HG03432 (cell line): ENCODE measurements around the gene PIK3C2B.

Experiments used
- ATAC-seq: cut with Tn5 transposase; IDR thresholded peaks from one replicate; pipeline ENCODE4 v1.9.1; 2021; ENCODE audit warnings: mild to moderate bottlenecking, moderate library complexity; ENCODE audit not compliant: unreplicated experiment

Gene PIK3C2B

DNA sequence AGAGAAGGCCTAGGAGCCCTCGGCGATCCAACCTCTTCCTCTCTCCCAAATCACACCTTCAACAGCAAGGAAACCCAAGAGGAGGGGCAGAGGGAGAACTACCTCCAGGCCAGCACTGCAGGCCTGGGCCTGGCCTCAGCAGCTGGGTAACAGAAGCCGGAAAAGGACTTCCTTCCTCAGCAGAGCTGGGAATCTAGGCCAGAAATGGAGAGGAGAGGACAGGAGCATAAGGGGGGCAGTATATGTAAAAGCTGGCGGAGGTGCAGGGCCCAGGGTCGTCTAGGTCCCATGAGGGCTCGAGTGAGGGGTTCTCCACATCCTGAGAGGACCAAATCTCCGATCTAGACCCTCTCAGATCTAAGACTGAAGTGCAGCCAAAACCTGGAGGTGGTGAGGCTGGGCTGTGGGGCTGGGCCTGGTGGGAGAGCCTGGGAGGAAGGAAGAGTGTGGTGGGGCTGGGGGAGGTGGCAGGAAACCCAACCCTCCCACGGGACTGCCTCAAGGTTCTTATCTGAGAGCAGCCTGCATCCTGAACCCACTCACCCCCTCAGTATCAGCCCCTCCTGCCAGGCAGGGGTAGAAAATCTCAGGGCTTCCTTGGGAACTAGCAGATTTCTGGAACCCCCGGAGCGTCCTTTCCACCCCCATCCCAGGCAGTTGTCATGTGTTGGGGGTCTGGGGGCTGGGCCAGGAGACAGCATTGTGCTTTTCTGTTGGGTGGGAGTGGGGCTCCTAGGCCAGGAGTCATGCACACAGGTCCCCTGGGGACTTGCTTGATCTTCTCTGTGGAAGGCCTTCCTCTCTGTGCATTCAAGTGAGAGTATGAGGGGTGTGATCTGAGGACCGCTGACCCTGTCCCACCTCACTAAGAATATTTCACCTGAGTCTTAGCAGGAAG lies 33.0 kb downstream of the PIK3C2B start:
- peak; percentile 54 for ATAC-seq

DNA sequence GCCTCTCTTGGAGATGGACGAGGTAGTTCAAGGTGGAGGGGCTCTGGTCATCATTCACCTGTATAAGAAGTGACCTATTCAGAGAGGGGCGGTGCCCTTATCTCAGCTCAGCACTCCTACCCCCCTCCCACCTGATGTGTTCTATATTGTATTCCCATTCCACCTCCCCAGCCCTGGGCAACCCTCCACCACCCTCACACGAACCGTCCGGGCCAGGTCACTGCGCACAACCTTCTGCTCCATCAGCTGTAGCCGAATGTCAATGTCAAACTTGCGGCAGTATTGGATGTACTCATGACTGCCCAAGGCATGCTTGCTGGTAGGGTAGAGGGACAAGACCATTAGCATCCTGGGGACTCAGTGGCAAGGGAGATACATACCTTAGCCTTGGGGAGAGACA lies 34.3 kb downstream of the PIK3C2B start:
- ATAC-seq: no peak

DNA sequence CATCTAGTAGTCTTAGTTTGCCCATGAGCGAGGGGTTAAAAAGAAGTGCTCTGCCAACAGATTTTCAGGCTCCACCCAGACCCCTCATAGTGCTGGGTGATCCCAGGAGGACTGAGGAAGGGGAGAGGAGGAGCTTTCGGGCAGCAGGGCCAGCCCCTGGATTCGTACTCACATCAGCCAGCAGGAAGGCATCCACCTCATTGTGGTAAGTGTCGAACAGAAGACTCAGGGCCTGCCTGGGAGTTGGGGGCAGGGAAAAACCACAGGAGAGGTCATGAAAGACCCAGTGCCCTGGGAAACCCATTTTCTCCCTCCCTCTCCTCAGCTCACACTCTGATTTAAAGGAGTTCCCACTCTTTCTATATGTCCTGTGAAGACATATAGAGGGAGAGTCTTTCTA lies 34.9 kb downstream of the PIK3C2B start:
- ATAC-seq: no peak

DNA sequence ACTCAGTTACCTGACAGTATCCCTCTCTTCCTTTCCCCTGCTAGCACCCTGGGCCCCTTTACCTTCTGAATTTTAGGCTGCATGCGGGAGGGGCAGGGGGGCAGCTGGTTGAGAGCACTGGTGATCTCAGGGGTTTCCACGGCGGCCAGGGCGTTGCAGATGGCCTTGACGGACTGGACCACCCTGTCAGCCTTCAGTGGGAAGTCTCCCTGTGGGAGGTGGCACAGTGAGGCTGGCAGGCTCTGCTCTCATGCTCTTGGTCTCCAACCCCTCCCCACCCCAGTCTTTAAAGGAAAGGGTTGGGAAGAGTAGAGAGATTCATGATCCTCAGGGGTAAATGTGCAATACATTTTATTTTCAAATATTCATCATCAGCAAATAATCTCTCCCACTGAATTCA lies 36.9 kb downstream of the PIK3C2B start:
- ATAC-seq: no peak

DNA sequence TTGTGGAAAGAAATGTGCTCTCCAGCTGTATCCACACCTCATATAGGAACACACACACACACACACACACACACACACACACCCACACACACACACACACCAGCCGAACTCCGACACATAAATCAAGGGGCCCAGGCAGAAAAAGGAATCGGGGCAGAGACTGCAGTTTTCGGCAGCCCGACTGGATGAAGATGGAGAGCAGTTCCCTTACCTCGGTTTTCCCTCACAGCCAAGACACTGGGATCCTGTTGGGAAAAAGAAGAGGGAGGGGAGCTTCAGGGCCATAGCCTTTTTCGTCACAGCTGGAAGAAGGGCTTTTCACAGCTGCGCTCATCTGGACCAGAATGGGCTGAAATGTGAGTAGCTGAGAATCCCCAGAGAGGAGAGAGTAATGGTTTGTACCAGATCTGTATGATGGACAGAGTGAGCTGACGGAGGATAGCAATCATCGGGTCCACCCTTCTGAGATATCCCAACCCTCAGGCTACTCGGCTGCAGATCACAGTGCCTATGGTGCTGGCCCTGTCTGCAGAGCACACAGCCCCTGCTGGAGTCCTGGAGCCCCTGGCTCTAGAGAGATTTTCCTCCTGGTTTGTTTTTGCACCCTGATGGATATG lies 37.7 kb downstream of the PIK3C2B start:
- no peak for ATAC-seq

DNA sequence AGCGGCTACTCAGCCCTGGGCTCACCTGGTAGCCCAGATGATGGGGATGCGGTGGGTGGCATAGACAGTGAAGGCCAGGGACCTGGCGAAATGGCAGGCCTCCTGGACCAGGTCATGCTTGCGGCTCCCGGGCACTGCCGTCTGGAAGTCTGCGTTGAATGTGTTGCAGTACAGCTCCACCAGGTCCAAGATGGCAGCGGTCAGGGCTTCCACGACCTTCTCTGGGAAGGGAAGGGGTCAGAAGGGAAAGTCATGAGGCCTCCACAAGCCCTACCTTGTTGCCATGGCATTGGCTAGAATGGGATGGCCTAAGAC lies 38.8 kb downstream of the PIK3C2B start:
- ATAC-seq: no peak

DNA sequence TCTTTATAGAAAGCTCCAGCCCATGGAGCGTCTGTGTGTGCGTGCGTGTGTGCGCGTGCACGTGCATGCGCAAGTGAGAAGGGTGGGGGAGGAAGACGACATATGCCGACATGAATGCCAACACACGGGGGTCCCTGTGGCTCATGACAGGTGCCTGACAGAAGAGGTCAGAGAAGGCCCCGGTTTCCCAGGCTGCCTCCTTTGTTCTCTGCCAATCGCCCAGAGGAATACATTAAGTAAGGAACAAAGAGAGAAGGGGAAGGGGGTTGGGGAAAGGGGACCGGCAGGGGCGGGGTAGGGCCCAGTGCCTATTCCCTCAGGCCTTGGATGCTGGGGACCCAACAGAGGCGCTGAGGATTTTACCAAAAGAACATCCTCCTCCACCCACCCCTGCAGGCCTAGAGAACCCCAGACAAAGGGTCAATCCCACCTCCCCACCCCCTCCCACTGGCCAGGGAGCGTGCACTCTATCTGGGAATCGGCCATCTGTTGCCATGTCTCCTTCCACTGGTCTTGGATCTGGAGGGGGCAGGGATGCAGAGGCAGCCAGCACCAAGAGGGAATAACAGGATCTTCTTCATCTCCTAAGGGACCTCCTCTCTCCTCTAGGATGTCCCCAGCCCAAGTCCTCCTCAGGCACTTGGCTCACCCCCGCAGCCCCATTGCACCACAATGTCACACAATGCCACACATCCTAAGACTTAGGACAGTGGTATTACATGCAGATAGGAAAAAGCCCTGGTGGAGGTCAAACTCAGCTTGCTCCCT lies 39.4 kb downstream of the PIK3C2B start:
- no peak for ATAC-seq

DNA sequence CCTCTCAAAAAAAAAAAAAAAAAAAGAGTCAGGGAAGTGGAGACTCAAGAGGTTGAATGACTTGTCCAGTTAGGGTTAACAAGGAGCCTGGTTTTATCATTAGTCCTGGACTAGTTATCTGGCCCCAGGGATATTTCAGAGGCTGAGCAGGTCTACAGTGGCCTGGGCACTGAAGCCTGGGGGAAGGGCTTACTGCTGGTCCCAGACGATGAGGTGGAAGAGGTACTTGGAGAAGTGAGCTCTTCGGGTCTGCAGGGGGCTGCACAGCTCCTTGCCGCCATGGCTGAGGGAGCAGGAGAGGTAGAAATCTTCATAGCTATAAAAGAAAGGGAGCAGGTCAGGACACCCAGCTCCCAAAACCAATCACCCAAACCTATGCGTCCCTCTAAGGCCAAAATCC lies 40.1 kb downstream of the PIK3C2B start:
- no peak for ATAC-seq

DNA sequence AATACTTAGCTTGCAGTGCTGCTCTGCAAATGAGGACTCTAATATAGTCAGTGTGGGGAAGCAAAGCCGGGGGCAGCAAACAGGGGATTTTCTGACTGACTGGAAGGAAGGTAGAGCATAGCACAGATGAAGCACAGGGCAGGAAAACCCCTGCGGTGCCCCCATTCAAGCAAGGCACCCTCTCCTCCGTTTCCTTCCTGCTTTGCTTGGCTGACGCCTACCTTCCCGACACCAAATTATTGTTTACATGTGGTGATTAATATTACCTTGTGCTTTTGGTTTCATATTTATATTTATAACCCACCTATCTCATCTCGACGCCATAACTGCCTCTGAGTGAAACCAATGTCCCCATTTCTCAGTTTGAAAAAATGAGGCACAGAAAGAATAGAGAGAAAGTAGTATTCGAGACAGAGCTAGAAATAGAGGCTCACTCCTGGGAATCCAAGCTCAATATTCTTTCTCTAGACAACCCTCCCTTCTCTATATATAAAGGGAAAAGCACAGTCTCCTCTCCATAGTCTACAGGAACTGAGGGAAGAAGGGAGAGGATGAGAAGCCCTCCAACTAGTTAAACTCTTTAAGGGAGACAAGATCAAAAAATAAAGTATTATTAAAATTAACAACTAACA lies 41.3 kb downstream of the PIK3C2B start:
- ATAC-seq: peak; percentile 83

DNA sequence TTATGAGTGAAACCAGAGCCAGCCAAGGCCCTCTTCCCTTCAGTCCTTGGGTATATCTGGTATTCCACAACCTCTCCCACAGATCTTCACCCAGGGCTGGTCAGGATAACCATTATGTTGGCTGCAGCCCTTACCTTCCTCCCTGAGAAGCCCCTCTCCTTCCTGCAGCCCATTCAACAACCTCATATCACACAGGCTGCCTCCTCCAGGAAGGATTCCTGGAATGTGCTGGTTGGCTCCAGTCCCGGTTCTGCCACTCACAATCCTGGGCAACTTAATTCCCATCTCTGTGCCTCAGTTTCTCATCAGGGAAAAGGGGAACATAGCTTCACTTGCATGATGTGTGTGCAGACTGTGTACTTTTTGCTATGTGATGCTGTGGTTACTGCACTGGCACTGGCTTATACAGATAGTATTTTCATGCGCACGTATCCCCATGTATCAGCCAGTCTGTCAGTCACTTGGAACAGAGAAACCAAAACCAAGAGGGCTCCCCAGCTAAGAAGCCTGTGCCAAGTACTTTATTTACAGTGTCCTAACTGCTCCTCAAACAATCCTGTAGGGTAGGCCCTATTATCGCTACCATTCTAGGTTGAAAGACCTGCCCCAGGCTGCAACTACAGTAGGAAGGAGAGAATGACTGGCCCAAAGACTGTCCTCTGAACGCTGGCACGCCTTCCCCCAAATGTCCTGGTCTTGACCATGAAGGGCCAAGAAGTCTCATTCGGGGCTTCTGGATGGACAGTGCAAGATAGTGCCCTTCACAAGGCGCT lies 43.1 kb downstream of the PIK3C2B start:
- no peak for ATAC-seq

DNA sequence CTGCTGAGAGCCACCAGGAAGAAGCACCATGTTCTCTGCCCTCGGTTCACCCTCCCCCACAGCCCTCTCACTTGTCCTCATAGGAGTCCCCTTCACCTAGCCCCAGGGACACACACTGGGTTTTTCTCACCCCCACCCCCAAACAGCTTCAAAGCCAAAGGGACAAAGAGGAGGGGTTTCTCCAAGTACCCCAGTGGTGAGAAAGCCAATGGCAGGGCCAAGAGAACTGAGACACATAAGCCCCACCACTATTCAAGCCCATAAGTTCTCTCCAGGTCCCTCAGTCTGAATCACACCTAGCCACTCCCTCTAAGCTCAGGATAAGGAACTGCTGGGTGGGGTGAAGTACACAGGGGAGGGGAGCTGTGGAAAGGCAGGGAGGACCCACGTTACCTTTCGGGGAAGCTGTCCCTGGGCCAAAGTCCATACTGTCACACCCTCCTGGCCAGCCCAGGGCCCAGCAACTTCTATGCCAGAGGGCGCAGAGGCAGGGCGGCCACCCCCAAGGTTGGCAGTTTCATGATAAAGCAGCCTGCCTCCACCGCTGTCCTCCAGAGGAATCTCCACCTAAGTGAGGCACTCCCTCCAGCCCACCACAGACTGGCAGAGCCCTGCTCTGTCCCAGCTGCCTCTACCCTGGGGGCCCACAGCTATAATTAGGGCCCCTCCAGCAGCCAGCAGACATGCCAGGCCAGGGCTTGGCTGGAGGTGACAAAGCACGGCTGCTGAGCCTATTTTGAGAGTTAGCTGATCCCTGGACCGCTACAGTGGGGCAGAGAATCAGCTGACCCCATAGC lies 43.9 kb downstream of the PIK3C2B start:
- ATAC-seq: no peak

DNA sequence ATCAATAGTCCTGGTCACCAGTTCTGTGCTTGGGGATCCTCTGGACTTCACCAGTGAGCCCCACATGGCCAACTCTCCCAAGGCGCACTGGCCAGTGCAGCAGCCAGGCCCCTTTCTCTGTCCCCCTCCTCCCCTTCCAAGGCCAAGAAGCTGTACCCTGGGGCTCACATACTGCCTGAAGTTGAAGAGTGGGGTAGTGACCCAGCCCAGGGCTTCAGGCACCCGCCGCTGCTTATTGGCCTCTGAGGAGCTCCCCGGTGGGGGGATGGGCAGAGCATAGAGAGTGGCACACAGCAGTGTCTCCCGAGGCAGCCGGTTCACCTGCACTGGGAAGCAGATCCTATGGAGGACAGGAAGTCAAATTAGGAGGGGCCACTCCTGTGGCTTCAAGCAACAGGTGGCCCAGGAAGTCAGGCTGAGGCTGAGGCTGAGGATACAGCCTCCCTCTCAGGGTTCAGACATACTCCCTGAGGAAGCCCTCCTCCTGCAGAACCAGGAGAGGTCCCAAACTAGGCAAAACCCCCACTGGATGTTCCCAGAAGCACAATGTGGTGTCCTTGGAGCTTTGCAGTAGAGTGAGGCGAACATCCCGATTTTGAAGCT lies 44.8 kb downstream of the PIK3C2B start:
- no peak for ATAC-seq

DNA sequence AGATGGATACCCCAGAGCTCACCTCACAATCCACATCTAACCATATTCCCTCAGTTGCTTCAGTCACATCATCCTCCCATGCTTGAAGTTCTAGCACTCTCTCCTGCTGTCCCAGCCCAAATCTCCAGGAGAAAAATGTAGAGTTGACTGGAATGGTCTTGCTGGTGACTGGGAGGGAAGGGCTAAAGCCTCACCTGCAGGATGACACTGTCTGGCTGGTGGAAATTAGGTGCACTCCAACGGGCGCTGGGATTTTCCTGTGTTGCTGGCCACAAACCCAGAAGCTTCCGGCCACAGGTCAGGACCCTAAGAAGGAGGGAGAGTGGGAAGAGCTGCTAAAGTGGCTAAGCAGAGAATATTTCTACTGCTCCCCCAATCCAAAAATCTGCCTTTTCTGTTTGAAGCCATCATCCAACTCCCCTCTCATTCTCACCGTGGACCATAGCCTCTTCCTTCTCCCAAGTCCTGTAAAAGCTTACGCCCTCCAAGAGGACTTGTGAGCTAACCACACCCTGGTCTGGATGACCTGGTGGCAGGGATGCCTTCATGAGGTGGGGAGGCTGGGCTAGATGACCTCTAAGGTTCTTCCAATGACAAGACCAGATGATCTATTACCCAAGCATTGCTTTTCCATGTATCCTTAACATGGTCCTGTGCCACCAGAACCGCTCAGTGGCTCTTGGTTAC lies 45.5 kb downstream of the PIK3C2B start:
- no peak for ATAC-seq

DNA sequence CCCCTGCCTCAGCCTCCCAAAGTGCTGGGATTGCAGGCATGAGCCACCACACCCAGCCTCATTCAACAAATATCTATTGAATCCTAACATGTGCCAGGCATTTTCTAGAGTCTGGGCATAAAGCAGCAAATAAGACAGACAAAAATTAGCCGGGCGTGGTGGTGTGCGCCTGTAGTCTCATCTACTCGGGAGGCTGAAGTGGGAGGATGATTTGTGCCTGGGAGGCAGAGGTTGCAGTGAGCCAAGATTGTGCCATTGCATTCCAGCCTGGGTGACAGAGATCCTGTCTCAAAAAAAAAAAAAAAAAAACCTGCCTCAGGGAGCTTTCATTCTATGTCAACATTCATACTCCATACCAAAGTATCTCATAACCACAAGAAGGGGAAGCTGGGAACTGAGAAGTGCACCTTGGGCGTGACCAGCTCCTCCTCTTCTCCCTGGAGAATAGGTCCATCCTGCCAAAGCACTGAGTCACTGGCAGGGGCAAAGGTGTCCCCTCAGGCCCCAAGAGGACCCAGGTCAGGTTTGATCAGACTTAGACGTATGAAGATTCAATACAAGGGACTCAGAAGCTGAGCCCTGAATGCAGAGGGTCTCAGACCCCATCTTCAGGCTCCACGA lies 46.2 kb downstream of the PIK3C2B start:
- ATAC-seq: no peak

DNA sequence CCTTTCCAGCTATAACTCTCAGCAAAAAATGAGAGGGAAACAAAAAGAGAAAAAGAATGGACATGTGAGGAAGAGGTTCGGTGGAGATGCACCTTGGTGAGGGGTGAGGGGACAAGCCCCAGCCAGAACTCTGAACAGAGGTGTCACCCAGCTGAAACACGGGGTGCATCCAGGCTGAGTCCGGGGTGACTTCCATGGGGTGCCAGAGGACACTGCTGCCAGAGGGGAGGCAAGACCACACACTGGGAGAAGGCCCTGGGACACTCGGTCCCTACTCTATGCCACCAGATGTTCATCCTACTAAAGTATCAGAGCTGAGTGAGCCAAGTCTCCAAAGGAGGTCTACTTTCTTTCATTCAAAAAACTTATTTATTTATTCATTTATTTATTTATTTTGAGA lies 46.9 kb downstream of the PIK3C2B start:
- no peak for ATAC-seq

DNA sequence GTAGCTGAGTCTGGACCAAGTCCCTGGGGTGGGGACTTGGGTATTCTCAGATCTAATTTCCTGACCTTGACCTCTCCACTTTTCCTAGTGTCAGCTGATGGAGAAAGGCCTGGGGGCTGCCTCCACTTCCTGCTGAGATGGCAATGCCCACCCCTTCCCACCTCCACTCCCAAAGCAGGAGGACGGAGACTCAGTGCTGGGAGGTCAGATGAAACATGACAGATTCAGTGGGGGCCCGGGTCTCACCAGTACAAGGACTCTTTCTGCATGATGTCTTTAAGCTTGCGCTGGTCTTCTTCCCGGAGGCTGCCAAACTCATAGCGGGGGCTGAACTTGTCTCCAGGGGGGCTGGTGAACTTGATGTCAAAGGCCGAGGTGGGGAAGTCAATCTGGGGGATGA lies 47.4 kb downstream of the PIK3C2B start:
- no peak for ATAC-seq

DNA sequence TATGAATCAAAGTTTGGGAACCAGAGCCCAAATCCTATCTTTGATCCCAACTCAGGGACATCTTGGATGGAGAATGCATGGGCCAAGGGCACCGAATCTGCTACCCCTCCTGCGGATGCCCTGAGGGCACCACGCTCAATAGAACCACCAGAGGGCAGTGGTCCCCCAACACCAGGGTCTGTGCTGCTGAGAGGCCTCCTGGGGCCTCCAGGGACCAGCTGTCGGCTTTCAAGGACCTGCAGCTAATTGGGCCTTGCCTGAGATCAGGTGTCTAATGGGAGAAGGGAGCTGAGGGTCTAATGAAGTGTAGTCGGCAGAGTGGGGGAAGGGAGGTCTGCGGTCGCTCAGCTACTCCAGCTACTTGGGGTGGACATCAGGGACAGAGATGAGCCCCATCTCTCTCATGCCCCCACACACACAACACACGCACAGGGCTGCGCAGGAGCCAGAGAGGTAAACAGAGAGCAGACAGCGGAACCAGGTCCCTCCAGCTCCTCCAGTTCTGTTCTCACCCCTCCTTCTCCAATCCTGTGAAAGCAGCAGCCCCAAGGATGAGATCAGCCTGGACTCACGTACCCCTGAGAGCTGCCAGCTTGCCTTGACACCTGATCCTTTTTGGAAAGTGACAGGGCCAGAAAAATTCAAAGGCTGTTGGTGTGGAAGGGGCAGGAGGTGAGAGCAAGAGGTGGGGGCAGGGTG lies 48.0 kb downstream of the PIK3C2B start:
- peak; percentile 71 for ATAC-seq

DNA sequence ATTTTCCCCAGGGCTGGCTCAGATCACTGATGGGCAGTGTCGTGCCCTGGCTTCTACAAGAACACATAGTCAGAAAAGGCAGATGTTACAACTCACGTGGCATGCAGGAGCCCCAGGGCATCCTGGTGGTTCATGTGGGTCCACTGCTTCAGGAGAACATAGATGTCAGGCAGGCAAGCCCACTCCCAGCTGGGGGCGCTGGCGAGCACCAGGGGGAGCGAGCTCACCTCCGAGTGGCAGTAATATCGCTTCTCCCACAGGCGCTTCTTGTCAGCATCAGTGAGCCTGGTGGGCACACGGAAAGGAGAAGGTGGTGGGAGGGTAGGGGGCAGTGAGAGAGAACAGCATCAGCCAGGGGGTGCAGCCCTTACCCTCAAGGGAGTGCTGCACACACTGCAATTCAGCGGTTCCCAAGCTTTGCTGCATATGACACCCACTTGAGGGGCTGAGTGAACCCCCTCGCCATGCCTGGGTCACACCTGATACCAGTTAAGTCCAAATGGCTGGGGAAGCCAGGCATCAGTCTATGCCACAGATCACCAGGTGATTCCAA lies 48.7 kb downstream of the PIK3C2B start:
- ATAC-seq: no peak
